ENCODE data around the gene SOX15.

Gene SOX15

DNA sequence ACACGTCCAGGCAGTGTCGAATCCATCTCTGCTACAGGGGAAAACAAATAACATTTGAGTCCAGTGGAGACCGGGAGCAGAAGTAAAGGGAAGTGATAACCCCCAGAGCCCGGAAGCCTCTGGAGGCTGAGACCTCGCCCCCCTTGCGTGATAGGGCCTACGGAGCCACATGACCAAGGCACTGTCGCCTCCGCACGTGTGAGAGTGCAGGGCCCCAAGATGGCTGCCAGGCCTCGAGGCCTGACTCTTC, 17.6 kb downstream of the SOX15 start:
- TF ChIP-seq CTCF (IDR thresholded peaks at IDR 0.05; ENCODE audit: insufficient read depth, missing control alignments): no peak
- FAIRE-seq: no peak
- peak; percentile 96 for DNase-seq (ENCODE audit: insufficient read length, low spot score)

GRCh38 chr17:7570351-7570750, 19.5 kb downstream of the SOX15 start:
- no peak for TF ChIP-seq CTCF (IDR thresholded peaks at IDR 0.05; ENCODE audit: insufficient read depth, missing control alignments)
- FAIRE-seq: no peak
- no peak for DNase-seq (ENCODE audit: insufficient read length, low spot score)

DNA sequence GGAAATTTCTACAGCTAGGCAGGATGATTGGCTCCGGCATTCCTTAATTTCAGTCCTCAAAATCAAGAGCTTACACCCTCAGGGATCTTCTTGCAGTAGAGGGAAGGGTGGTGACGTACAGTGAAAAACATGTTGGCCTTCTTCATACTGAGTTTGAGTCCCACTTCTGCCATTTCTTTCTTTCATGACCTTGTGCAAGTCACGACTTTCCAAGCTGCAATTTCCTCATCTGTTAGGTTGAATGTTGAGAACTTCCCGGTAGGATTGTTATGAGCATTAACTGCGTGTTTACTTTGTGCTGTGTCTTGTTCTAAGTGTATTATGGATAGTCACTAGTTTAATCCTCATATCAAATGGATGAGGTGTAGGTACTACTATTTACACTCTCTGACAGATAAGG, 20.3 kb downstream of the SOX15 start:
- TF ChIP-seq CTCF (IDR thresholded peaks at IDR 0.05; ENCODE audit: insufficient read depth, missing control alignments): no peak
- FAIRE-seq (no peak), DNase-seq (ENCODE audit: insufficient read length, low spot score) (no peak)

DNA sequence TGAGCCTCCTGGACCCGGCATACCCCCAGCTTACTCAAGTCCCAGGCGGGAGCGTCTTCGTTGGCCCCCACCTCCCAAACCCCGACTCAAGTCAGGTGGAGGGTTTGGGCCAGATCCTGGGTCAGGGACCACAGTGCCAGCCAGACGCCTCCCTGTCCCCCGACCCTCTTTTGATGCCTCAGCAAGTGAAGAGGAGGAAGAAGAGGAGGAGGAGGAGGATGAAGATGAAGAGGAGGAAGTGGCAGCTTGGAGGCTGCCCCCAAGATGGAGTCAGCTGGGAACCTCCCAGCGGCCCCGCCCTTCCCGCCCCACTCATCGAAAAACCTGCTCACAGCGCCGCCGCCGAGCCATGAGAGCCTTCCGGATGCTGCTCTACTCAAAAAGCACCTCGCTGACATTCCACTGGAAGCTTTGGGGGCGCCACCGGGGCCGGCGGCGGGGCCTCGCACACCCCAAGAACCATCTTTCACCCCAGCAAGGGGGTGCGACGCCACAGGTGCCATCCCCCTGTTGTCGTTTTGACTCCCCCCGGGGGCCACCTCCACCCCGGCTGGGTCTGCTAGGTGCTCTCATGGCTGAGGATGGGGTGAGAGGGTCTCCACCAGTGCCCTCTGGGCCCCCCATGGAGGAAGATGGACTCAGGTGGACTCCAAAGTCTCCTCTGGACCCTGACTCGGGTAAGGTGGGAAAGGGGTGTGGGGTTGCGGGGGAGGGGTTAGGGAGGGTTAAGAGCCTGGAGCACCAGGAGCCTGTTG, 26.6 kb downstream of the SOX15 start:
- no peak for TF ChIP-seq CTCF (IDR thresholded peaks at IDR 0.05; ENCODE audit: insufficient read depth, missing control alignments)
- no peak for DNase-seq (ENCODE audit: insufficient read length, low spot score)
- no peak for FAIRE-seq

DNA sequence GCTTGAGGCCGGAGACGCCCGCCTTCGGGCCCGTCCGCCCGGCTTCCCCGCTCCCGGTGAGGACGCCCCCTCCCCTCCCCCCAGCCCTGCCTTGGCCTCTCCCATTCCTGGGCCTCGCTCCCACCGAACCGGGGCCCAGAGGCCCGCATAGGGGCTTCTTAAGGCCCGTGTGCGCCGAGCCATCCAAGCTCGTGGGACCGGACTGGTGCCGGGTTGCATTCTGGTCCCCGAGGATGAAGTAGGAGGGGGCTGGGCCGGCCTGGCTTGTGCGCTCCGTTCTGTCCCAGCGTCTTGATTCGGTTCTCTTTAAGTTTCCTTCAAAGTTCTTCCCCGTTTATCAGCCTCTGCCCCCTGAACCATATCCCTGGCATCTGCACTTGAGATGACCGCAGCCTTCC, 27.7 kb downstream of the SOX15 start:
- no peak for TF ChIP-seq CTCF (IDR thresholded peaks at IDR 0.05; ENCODE audit: insufficient read depth, missing control alignments)
- FAIRE-seq (no peak), DNase-seq (ENCODE audit: insufficient read length, low spot score) (no peak)

DNA sequence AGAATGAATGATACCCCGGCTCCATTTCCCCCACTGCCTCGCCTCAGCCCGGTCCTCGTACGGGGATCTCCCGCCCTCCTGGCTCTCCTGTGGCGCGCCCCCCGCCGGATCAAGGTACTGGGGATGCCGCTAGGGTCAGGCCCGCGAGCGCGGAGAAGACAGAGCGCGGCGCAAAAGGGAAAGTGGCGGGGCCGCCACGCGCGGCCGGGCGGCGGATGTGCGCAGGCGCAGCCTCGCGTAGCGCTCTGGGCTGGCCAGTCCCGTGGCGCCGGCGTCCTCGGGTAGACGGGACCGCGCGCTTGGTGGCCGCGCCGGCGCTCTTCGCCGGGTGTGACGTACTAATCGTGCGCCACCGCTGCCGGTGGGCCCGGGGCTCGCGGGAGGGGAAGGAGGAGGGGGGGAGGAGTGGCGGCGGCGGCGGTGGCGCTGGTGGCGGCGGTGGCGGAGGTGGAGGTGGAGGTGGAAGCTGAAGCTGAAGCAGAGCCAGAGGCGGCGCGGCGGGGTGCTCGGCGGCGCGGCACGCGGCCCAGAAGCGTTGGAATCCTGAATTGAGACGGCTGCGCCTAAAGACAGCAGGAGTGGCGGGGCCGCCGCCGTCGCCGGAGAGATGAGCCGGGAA, 28.2 kb downstream of the SOX15 start, which contains the start of gene SENP3:
Gene SENP3, plus strand, starts transcription at position 331 of the 619 bp plus-strand sequence. CDS start 1,158 bp downstream, outside the sequence.
- DNase-seq (ENCODE audit: insufficient read length, low spot score): peak; percentile 97
- no peak for TF ChIP-seq CTCF (IDR thresholded peaks at IDR 0.05; ENCODE audit: insufficient read depth, missing control alignments)
- FAIRE-seq: no peak

- DNase-seq (ENCODE audit: insufficient read length, low spot score) (peak; percentile 88), FAIRE-seq (no peak)
- TF ChIP-seq CTCF (IDR thresholded peaks at IDR 0.05; ENCODE audit: insufficient read depth, missing control alignments): peak; percentile 52
These were observed 28.8 kb downstream of the SOX15 start for GRCh38 chr17:7561028-7561575.

All from D721Med (cell line).